ENCODE results near the gene PIK3R2. TPM values are rescaled to one million over a fixed set of nuclear protein-coding genes. Genes with fewer than 3 reads are reported as not detected.

PIK3R2 gene
- total RNA-seq (2014; rRNA removed; shearing (Covaris generic)) (37.1 and 66.6 TPM in 2 replicates), polyA plus RNA-seq (2016; fragmentation: Nextera tagmentation; extraction: Ambion mirVana) (8.5 and 9.8 TPM in 2 replicates)
- long read RNA-seq, full-length matches to known transcripts = 7 of 7 reads
- long read RNA-seq, partial matches to known transcripts = 0 of 7 reads
- long read RNA-seq, other reads (novel, unspliced or antisense) = 0 of 7 reads

DNA sequence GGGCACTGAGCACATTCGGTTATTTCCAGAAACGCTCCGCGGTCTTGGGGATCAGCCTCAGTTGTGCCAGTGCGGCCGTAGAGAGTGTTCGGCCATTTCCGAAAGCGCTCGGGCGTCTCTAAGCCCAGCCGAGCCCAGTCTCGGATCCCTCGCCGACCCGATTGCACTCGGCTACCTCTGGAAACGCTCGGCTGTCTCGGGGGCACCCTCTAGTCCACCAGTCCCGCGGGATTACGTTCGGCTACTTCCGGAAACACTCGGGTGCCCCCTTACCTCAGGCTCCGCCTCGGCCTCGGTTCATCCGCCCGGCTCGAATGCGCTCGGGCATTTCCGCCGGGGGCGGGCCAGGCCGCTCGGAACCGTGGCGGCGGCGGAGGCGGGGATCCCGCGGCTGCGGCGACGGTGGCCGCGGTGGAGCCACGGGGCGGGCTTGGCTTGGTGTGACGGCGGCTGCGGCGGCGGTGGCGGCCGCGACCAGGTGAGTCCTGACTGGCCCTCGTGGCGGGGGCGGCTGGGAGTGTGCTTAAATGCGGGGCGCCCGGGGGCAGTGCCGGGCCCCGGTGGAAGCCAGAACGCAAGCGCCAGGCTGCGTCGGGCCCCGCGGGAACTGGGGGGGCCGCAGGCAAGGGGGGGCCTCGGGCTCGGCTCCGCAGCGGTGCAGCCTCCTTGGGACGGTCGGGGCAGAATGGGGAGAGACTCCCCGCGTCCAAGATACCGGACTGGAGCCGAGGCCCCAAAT is at the start of gene PIK3R2:
TSS of gene PIK3R2 (plus strand) at position 347 of the 739 bp plus-strand sequence. CDS start 2,717 bp downstream, outside the sequence.
- Histone ChIP-seq H4K20me1 (replicated peaks; ENCODE audit: insufficient read depth) (peaks cover 9% of the 10 kb centered on the region), H3K36me3 (ENCODE audit: insufficient read depth) (no peaks in the 10 kb centered on the region), H3K4me3 (peak within 1 kb of the TSS; percentile 55), H3K27me3 (ENCODE audit: insufficient read depth) (no peaks in the 10 kb centered on the region), H3K9me2 (ENCODE audit: insufficient read depth) (no peaks in the 10 kb centered on the region), H3K79me2 (replicated peaks; ENCODE audit: insufficient read depth) (peaks cover 7% of the 10 kb centered on the region), H3K27ac (ENCODE audit: low read depth) (peak within 1 kb of the TSS; percentile 91), H3K4me2 (peak within 1 kb of the TSS; percentile 98), H3F3A (replicated peaks; ENCODE audit: low read depth) (peaks cover 15% of the 10 kb centered on the region), H3K4me1 (ENCODE audit: insufficient read depth) (peaks cover 15% of the 10 kb centered on the region; the same call in 1 of the 2 replicates), H2AFZ (0 out of 2 replicates have a peak within 1 kb of the TSS, but pooled peaks have one; percentile 32)
- peak; percentile 100 for DNase-seq (ENCODE audit: low spot score)
- peaks cover 18% of the 10 kb centered on the region for H3K4me1 Mint-ChIP-seq
- ATAC-seq = peak; percentile 82
- peaks cover 8% of the 10 kb centered on the region for H3K27me3 Mint-ChIP-seq (ENCODE audit: insufficient read depth, low read depth, poor library complexity)
- peak within 1 kb of the TSS; percentile 85 for H3K4me3 Mint-ChIP-seq
- no peaks in the 10 kb centered on the region for H3K9me3 Mint-ChIP-seq
- H3K36me3 Mint-ChIP-seq (ENCODE audit: low read depth) = peaks cover 4% of the 10 kb centered on the region
- no peak for TF ChIP-seq ZNF331 (CRISPR knock-in tag; IDR thresholded peaks at IDR 0.05; ENCODE audit: low read depth)
- no peak for TF ChIP-seq ZNF462 (CRISPR knock-in tag; IDR thresholded peaks at IDR 0.05)
- TF ChIP-seq JUNB (IDR thresholded peaks at IDR 0.05; ENCODE audit: unreplicated experiment) = no peak
- no peak for TF ChIP-seq EZH2phosphoT487 (IDR thresholded peaks at IDR 0.05; ENCODE audit: unreplicated experiment)
- TF ChIP-seq ETS1 (IDR thresholded peaks at IDR 0.05) = 0 out of 2 replicates have a peak, but pooled peaks have one; percentile 8
- TF ChIP-seq ZNF114 (CRISPR knock-in tag; IDR thresholded peaks at IDR 0.05) = no peak
- TF ChIP-seq POLR2AphosphoS5 (IDR thresholded peaks at IDR 0.05; ENCODE audit: low read depth) = peak; percentile 69
- no peak for TF ChIP-seq STAT1 (IDR thresholded peaks at IDR 0.05; ENCODE audit: unreplicated experiment)
- peak within 1 kb of the TSS; percentile 99 for H3K27ac Mint-ChIP-seq

All from GM23338 (cell line).